Measurements from ENCODE around the gene ZNF345. TPM values are rescaled to one million over a fixed set of nuclear protein-coding genes. Genes with fewer than 3 reads are reported as not detected.

ZNF345 gene
- total and polyA plus RNA-seq, 10 of the 15 experiments (the other 5 are each of a cell fraction or from before 2014, with no cell fraction given) = 1.3 to 3.0 (median 2.0) TPM

DNA sequence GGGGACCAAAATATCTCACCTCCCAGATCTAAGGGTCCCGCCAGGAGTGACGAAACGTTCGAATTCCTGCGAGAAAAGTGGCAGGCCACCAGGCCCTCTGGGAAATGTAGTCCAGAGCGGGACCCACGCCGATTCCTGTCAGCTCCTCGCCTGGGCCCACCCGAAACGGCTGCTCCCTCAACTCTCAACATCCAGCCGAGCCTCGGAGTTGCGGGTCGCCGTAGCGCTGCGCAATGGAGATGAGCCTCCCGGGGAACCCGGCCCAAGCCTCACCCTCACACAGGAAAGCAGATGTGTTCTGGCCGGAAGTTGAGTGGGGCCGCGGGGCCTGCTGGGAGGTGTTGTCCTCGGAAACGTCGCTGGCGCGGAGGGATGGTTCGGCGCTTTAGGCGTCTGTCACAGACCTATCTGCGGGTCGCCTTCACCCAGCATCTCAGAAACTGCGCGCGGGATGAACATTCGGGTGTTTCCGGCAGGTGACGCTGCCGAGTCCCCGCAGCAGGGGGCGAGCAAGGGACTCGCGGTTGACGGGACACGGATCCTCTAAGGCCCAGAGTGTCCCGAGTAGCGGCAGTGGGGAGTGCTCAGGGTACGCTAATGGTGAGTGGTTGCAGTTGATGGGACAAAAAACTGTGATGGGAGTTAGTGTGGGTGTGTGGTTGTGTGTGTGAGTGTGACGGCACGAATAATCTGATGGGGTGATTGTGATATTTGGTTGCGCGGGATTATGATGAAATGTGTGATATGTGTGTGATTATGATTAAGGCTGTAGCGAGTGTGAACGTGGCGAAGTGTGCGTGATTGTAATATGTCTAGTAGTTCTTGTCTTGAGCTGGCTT lies 65.5 kb downstream of the ZNF345 start, which contains the start of the genes ZNF568 and ZNF829 (continued):
- TF ChIP-seq, protein P1, sequence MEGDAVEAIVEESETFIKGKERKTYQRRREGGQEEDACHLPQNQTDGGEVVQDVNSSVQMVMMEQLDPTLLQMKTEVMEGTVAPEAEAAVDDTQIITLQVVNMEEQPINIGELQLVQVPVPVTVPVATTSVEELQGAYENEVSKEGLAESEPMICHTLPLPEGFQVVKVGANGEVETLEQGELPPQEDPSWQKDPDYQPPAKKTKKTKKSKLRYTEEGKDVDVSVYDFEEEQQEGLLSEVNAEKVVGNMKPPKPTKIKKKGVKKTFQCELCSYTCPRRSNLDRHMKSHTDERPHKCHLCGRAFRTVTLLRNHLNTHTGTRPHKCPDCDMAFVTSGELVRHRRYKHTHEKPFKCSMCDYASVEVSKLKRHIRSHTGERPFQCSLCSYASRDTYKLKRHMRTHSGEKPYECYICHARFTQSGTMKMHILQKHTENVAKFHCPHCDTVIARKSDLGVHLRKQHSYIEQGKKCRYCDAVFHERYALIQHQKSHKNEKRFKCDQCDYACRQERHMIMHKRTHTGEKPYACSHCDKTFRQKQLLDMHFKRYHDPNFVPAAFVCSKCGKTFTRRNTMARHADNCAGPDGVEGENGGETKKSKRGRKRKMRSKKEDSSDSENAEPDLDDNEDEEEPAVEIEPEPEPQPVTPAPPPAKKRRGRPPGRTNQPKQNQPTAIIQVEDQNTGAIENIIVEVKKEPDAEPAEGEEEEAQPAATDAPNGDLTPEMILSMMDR (IDR thresholded peaks at IDR 0.05 in 2 of 3, conservative IDR thresholded peaks at IDR 0.05 in 1 of 3; ENCODE audit: control insufficient read depth in 2 of 3, extremely low read depth in 1 of 3, insufficient read depth in 1 of 3, low read depth in 3 of 3, low read length in 3 of 3) = peak; percentile 34 to 64 (median 49); a peak in 5 of 6 replicates
- TF ChIP-seq ZNF24 (IDR thresholded peaks at IDR 0.05) (no peak), ZNF217 (IDR thresholded peaks at IDR 0.05) (no peak), ESRRA (IDR thresholded peaks at IDR 0.05; ENCODE audit: low read length) (no peak), STAT3 (IDR thresholded peaks at IDR 0.05; ENCODE audit: low read depth, low read length) (no peak), YBX1 (IDR thresholded peaks at IDR 0.05) (no peak), EP300 (IDR thresholded peaks at IDR 0.05; ENCODE audit: borderline replicate concordance in 1 of 2, control insufficient read depth in 1 of 2, low read depth in 2 of 2, low read length in 2 of 2) (no peak), RCOR1 (conservative IDR thresholded peaks at IDR 0.05; ENCODE audit: low read depth, low read length) (no peak), GATAD2B (conservative IDR thresholded peaks at IDR 0.05; ENCODE audit: low read depth) (no peak), BRCA1 (IDR thresholded peaks at IDR 0.05; ENCODE audit: low read depth, low read length) (peak; percentile 29; the same call in 1 of the 2 replicates), CHD2 (IDR thresholded peaks at IDR 0.05; ENCODE audit: borderline replicate concordance, low read depth, low read length) (peak; percentile 94), TARDBP (IDR thresholded peaks at IDR 0.05; ENCODE audit: borderline replicate concordance) (no peak), ZBED1 (IDR thresholded peaks at IDR 0.05; ENCODE audit: borderline replicate concordance) (no peak), ETV6 (conservative IDR thresholded peaks at IDR 0.05 in 1 of 2, IDR thresholded peaks at IDR 0.05 in 1 of 2; ENCODE audit: borderline replicate concordance in 1 of 2, low read depth in 1 of 2) (no peak), RAD21 (IDR thresholded peaks at IDR 0.05; ENCODE audit: insufficient read depth, low read depth, low read length) (no peak; the same call in 1 of the 2 replicates)
- TF ChIP-seq, protein P2, sequence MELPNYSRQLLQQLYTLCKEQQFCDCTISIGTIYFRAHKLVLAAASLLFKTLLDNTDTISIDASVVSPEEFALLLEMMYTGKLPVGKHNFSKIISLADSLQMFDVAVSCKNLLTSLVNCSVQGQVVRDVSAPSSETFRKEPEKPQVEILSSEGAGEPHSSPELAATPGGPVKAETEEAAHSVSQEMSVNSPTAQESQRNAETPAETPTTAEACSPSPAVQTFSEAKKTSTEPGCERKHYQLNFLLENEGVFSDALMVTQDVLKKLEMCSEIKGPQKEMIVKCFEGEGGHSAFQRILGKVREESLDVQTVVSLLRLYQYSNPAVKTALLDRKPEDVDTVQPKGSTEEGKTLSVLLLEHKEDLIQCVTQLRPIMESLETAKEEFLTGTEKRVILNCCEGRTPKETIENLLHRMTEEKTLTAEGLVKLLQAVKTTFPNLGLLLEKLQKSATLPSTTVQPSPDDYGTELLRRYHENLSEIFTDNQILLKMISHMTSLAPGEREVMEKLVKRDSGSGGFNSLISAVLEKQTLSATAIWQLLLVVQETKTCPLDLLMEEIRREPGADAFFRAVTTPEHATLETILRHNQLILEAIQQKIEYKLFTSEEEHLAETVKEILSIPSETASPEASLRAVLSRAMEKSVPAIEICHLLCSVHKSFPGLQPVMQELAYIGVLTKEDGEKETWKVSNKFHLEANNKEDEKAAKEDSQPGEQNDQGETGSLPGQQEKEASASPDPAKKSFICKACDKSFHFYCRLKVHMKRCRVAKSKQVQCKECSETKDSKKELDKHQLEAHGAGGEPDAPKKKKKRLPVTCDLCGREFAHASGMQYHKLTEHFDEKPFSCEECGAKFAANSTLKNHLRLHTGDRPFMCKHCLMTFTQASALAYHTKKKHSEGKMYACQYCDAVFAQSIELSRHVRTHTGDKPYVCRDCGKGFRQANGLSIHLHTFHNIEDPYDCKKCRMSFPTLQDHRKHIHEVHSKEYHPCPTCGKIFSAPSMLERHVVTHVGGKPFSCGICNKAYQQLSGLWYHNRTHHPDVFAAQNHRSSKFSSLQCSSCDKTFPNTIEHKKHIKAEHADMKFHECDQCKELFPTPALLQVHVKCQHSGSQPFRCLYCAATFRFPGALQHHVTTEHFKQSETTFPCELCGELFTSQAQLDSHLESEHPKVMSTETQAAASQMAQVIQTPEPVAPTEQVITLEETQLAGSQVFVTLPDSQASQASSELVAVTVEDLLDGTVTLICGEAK (IDR thresholded peaks at IDR 0.05; ENCODE audit: borderline replicate concordance) = peak; percentile 86
- TF ChIP-seq, protein P3, sequence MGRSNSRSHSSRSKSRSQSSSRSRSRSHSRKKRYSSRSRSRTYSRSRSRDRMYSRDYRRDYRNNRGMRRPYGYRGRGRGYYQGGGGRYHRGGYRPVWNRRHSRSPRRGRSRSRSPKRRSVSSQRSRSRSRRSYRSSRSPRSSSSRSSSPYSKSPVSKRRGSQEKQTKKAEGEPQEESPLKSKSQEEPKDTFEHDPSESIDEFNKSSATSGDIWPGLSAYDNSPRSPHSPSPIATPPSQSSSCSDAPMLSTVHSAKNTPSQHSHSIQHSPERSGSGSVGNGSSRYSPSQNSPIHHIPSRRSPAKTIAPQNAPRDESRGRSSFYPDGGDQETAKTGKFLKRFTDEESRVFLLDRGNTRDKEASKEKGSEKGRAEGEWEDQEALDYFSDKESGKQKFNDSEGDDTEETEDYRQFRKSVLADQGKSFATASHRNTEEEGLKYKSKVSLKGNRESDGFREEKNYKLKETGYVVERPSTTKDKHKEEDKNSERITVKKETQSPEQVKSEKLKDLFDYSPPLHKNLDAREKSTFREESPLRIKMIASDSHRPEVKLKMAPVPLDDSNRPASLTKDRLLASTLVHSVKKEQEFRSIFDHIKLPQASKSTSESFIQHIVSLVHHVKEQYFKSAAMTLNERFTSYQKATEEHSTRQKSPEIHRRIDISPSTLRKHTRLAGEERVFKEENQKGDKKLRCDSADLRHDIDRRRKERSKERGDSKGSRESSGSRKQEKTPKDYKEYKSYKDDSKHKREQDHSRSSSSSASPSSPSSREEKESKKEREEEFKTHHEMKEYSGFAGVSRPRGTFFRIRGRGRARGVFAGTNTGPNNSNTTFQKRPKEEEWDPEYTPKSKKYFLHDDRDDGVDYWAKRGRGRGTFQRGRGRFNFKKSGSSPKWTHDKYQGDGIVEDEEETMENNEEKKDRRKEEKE (IDR thresholded peaks at IDR 0.05) = no peak
- TF ChIP-seq, protein P4, sequence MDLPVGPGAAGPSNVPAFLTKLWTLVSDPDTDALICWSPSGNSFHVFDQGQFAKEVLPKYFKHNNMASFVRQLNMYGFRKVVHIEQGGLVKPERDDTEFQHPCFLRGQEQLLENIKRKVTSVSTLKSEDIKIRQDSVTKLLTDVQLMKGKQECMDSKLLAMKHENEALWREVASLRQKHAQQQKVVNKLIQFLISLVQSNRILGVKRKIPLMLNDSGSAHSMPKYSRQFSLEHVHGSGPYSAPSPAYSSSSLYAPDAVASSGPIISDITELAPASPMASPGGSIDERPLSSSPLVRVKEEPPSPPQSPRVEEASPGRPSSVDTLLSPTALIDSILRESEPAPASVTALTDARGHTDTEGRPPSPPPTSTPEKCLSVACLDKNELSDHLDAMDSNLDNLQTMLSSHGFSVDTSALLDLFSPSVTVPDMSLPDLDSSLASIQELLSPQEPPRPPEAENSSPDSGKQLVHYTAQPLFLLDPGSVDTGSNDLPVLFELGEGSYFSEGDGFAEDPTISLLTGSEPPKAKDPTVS (IDR thresholded peaks at IDR 0.05; ENCODE audit: low read depth, low read length) = no peak
